Measurements from ENCODE around the gene DRAXIN.

DRAXIN gene

DNA sequence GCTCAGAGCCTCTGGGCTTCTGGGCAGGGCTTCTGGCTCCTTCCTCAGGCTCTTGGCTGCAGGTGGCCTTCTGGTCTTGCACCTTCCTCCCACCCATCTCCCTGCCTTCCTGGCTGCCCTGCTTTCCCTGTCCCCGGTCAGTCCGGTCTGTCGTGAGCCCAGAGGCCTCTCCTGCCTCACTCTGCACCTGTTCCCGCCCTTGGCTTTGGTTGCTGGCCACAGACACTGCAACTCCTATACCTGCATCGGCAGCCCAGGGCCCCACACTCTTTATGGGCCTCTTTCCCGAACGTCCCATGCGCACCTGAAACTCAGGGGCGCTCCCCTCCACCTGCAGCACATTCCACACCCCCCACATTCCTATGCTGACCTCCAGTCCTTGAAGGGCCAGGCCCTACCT lies 45.2 kb upstream of the DRAXIN start:
- DNase-seq (ENCODE audit: low read depth): no peak
- TF ChIP-seq CTCF (IDR thresholded peaks at IDR 0.05; ENCODE audit: low read depth, low read length, missing control alignments): no peak
- in situ Hi-C loops (cut with HindIII; ENCODE audit: low sequenced_read_pairs): no loop called here
- H3K4me3 ChIP-seq (ENCODE audit: low read depth, low read length): no peak overlapping the region

- H3K4me3 ChIP-seq (ENCODE audit: low read depth, low read length): no peak overlapping the region
- DNase-seq (ENCODE audit: low read depth): no peak
- no peak for TF ChIP-seq CTCF (IDR thresholded peaks at IDR 0.05; ENCODE audit: low read depth, low read length, missing control alignments)
- in situ Hi-C loops (cut with HindIII; ENCODE audit: low sequenced_read_pairs): no loop called here
Observed at GRCh38 chr1:11647333-11647732, 44.2 kb upstream of the DRAXIN start.

DNA sequence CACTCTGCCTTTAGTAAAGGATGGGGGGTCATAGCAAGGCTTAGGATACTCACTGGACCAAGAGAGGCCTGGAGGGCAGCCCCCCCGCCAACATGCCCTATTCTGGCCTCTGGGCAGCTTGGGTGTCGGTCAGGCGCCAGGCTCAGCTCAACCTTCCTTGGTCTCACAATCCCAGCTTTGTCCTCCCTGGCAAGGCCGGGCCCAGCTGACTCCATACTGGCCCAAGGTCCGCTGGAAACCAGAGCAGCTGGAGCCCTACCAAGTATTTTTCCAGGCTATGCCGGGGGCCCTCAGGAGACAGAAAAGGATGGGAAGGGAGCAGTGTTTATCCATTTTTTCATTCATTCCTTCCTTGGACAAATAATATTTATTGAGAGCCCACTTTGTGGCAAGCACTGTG lies 43.5 kb upstream of the DRAXIN start:
- DNase-seq (ENCODE audit: low read depth): no peak
- no peak overlapping the region for H3K4me3 ChIP-seq (ENCODE audit: low read depth, low read length)
- in situ Hi-C loops (cut with HindIII; ENCODE audit: low sequenced_read_pairs): no loop called here
- TF ChIP-seq CTCF (IDR thresholded peaks at IDR 0.05; ENCODE audit: low read depth, low read length, missing control alignments): no peak

DNA sequence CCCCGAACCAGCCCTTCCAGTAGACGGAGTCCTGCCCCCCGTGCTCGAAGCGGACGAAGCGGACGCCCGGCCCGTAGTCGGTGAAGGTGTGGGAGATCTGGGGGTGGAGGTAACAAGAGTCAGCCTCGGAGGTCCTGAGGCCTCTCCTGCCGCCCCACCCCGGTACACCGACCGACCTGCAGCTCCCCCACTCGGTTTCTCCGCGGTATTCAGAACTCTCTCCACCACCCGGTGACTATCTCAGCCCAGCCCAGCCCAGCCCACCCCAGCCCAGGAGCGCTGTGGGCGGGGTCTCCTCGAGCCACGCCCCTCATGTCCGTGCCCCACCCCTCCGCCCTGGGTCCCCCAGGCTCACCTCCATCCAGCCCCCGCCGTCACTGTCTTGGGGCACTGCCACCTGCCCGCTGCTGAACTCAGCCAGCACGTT lies 42.8 kb upstream of the DRAXIN start:
- H3K4me3 ChIP-seq (ENCODE audit: low read depth, low read length): no peak overlapping the region
- TF ChIP-seq CTCF (IDR thresholded peaks at IDR 0.05; ENCODE audit: low read depth, low read length, missing control alignments): no peak
- in situ Hi-C loops (cut with HindIII; ENCODE audit: low sequenced_read_pairs): no loop called here
- DNase-seq (ENCODE audit: low read depth): no peak

DNA sequence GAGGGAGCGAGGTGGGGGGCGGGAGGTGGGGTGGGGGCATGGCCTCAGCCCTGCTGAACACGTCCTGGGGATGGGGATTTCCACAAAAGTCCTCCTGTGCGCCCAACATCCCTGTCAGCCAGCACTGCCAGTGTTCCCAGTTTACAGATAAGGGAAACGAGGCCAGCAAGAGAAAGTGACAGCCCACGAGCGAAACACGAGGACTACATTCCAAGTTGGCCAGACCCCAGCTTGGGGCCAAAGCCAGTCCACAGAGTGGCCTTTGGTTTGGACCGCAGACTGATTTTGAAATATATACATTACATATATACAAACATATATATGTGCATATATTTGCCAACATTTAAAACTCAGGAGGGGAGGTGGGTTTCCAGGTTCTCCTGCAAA lies 42.3 kb upstream of the DRAXIN start:
- in situ Hi-C loops (cut with HindIII; ENCODE audit: low sequenced_read_pairs): no loop called here
- TF ChIP-seq CTCF (IDR thresholded peaks at IDR 0.05; ENCODE audit: low read depth, low read length, missing control alignments): no peak
- DNase-seq (ENCODE audit: low read depth): no peak
- H3K4me3 ChIP-seq (ENCODE audit: low read depth, low read length): no peak overlapping the region

- H3K4me3 ChIP-seq (ENCODE audit: low read depth, low read length): no peak overlapping the region
- DNase-seq (ENCODE audit: low read depth): no peak
- no peak for TF ChIP-seq CTCF (IDR thresholded peaks at IDR 0.05; ENCODE audit: low read depth, low read length, missing control alignments)
- in situ Hi-C loops (cut with HindIII; ENCODE audit: low sequenced_read_pairs): no loop called here
Observed at GRCh38 chr1:11649624-11650330, 41.7 kb upstream of the DRAXIN start.

Data from astrocyte of the cerebellum (primary cell).